Testis (tissue), 3 donors: ENCODE data around the gene SLC16A13. TPM values are rescaled to one million over a fixed set of nuclear protein-coding genes. Genes with fewer than 3 reads are reported as not detected.

Experiments used
- DNase-seq: peaks from one replicate; pipeline ENCODE4 v3.0.0-alpha.2; 2019
- H3K27ac ChIP-seq, 2 donors: fragments of 200-600 bp; sonication (generic); one replicate each; pipeline ENCODE4 v1.5.1; 2019
- H3K27me3 ChIP-seq: fragments of 200-600 bp; sonication (generic); one replicate; pipeline ENCODE4 v1.5.1; 2019
- H3K36me3 ChIP-seq: fragments of 200-600 bp; sonication (generic); one replicate; pipeline ENCODE4 v1.5.1; 2017; ENCODE audit warnings: low read depth; ENCODE audit errors: missing control alignments
- H3K4me1 ChIP-seq: fragments of 200-600 bp; sonication (generic); one replicate; pipeline ENCODE4 v1.5.1; 2019
- H3K4me3 ChIP-seq, 2 donors: fragments of 200-600 bp; sonication (generic); one replicate each; pipeline ENCODE4 v1.5.1; 2017 to 2019
- H3K9me3 ChIP-seq: fragments of 200-600 bp; sonication (generic); one replicate; pipeline ENCODE4 v1.5.1; 2017
- POLR2A ChIP-seq: fragments of 450-650 bp; IDR thresholded peaks from one replicate; pipeline ENCODE4 v1.6.1; 2017; ENCODE audit warnings: antibody characterized with exemption, mild to moderate bottlenecking, moderate library complexity
- WGBS, 2 donors: methylation state at CpG; one replicate each; pipeline ENCODE4 v1.1.5; 2018; 5-methylcytosine and 5-hydroxymethylcytosine counted together
- intact Hi-C: fragments of 100-400 bp; cut with DNase I; formaldehyde crosslinking; loops from one replicate; pipeline ENCODE4 v1.15.1; 2023; ENCODE audit warnings: low total_unique reads
- polyA plus RNA-seq: library from polyadenylated mRNA; stranded (reverse); fragments of 350-450 nt; fragmentation: Illumina TruSeq; extraction: RNeasy Lipid Tissue Mini Kit (QIAGEN cat#74804); gene quantifications from one replicate; pipeline ENCODE4 v1.2.3, GENCODE V29; 2014; ENCODE audit warnings: low read depth, low replicate concordance; ENCODE audit not compliant: insufficient read depth
- total RNA-seq, 2 donors: library from RNA; depleted of rRNA; stranded (reverse); fragments of >200 nt; gene quantifications; one replicate each; pipeline ENCODE4 v1.2.3, GENCODE V29; 2016
- TF ChIP-seq, protein P1 (sequence below), 3 experiments: fragments of 450-650 bp in 2 of 3; fragments of 200-600 bp in 1 of 3; sonication (generic) in 1 of 3; IDR thresholded peaks; one replicate each; pipeline ENCODE4 v1.5.1; 2016 to 2019; ENCODE audit warnings: antibody characterized with exemption in 3 of 3, mild to moderate bottlenecking in 2 of 3, moderate library complexity in 1 of 3

SLC16A13 gene
- total and polyA plus RNA-seq, 3 donors from 2014 or later, result 1.9 to 2.2 (median 2.0) TPM

DNA sequence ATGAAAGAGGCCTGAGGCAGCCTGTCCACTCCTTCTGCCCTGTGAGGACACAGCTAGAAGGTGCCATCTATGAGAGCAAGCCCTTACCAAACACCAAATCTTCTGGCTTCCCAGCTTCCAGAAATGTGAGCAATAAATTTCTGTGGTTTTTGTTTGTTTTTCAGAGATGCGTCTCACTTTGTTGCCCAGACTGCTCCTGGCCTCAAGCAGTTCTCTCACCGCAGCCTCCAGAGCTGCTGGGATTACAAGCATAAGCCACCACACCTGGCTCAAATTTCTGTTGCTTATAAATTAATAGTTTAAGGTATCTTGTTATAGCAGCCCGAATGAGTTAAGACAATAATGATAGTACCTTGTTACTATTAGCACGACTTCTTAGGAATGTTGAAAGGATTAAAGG, 20.6 kb downstream of the SLC16A13 start:
- TF ChIP-seq POLR2A, result no peak
- TF ChIP-seq, protein P1, sequence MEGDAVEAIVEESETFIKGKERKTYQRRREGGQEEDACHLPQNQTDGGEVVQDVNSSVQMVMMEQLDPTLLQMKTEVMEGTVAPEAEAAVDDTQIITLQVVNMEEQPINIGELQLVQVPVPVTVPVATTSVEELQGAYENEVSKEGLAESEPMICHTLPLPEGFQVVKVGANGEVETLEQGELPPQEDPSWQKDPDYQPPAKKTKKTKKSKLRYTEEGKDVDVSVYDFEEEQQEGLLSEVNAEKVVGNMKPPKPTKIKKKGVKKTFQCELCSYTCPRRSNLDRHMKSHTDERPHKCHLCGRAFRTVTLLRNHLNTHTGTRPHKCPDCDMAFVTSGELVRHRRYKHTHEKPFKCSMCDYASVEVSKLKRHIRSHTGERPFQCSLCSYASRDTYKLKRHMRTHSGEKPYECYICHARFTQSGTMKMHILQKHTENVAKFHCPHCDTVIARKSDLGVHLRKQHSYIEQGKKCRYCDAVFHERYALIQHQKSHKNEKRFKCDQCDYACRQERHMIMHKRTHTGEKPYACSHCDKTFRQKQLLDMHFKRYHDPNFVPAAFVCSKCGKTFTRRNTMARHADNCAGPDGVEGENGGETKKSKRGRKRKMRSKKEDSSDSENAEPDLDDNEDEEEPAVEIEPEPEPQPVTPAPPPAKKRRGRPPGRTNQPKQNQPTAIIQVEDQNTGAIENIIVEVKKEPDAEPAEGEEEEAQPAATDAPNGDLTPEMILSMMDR (IDR thresholded peaks at IDR 0.05), result no peak
- no peaks in the 10 kb centered on the region for H3K36me3 ChIP-seq
- no peak overlapping the region for H3K4me3 ChIP-seq
- DNase-seq, result no peak
- H3K27ac ChIP-seq, result no peak overlapping the region
- WGBS, 2 donors, result 65 to 85% methylated on average over 4 of the region's 4 CpGs
- intact Hi-C loops, result no loop called here
- no peaks in the 10 kb centered on the region for H3K4me1 ChIP-seq
- no peaks in the 10 kb centered on the region for H3K27me3 ChIP-seq
- no peaks in the 10 kb centered on the region for H3K9me3 ChIP-seq

DNA sequence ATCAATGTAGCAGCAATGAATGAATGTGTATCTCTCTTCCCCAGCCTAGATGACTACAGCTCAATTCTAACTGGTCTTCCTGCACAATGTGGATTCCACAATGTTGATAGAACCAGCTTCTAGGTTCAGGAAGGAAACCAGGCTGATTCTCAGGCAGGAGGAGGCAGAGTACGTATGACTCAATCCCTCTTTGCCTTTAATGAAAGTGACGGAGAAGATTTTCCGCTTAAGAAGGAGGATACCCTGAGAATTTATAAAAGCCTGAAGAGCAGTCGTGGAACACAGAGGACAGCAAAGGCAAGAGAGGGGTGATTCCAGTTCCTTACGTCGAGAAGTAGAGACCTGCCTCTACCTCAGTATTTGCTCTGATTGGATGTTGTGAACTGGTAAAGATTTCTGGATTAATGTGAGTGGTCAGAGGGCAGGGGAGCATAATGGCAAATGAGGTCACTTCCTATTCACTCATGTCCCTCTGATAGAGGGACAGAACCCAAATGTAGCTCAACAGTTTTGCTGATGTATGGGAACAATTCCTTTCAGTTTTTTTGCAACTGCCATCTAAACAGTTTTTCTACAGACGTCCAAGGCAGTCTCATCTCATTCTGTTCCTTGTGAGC, 23.1 kb downstream of the SLC16A13 start:
- Histone ChIP-seq H3K27me3 (no peaks in the 10 kb centered on the region), H3K4me1 (no peaks in the 10 kb centered on the region), H3K9me3 (no peaks in the 10 kb centered on the region), H3K4me3 (no peak overlapping the region), H3K36me3 (no peaks in the 10 kb centered on the region), H3K27ac (no peak overlapping the region)
- TF ChIP-seq, protein P1 (IDR thresholded peaks at IDR 0.05), result no peak
- TF ChIP-seq POLR2A, result no peak
- intact Hi-C loops, result no loop called here
- no peak for DNase-seq
- WGBS, 2 donors, result 76 to 78% methylated on average over 7 of the region's 7 CpGs

DNA sequence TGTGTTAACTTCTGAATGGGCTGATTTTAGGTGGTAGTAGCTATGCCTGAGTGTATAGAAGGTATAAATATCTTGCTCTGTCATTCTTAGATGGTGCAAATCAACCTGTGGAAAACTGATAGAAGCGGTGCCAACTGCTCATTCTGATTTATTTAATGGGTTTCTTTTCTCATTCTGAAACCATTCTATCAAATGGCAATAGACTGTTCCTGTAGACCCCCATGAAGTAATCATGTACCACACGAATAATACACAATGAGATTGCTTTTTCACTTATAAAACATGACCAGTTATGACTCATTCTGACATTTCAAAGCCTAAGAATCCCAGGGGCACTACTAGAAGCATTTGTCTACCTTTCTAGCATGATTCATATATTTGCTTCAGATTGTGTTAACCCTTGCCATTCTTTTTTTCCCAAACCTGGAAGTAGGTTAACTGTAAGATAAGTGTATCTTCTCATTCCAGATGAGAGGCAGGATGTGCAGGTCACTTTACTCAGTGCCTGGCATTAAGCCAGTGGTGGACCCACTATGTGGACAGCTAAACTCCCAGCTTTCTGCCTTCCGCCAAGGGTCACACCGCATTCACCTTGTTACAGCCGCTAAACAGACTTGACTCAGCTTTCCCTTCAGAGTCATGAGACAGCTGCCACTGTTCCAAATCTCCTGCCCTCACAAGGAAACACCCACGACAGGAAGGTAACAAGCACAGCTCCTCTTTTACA, 24.5 kb downstream of the SLC16A13 start:
- WGBS, 2 donors, result 55 to 56% methylated on average over 6 of the region's 6 CpGs
- no peaks in the 10 kb centered on the region for H3K4me1 ChIP-seq
- H3K4me3 ChIP-seq, result no peak overlapping the region
- no peaks in the 10 kb centered on the region for H3K36me3 ChIP-seq
- DNase-seq, result no peak
- TF ChIP-seq, protein P1 (IDR thresholded peaks at IDR 0.05), result no peak
- TF ChIP-seq POLR2A, result no peak
- H3K27me3 ChIP-seq, result no peaks in the 10 kb centered on the region
- H3K9me3 ChIP-seq, result no peaks in the 10 kb centered on the region
- H3K27ac ChIP-seq, result no peak overlapping the region
- intact Hi-C loops, result no loop called here

DNA sequence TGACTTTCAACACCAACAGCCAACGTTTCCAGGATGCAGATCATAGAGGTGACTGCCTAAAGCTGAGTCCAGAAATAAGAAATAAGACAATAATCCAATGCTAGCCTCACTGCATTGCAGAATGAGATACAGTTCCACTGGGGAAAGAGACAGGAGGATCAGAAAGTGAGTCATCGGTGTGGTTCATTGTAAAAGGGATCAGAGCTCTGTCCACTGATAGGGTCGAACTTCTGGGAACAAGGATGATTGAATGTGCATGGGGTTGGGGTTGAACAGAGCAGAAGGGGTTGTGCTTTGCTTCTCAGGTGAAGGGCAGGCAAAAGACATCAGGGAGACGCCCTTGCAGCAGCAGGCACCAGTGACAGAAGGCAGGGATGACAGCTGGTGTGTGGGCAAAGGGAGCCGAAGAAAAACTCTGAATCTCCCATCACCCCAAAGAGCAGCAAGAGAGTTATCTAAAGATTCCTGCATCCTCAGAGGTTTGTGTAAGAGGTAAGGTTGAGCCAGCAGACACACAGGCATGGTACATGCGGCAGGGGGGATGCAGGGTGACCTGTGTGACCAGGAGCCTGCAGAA, 27.8 kb downstream of the SLC16A13 start:
- Histone ChIP-seq H3K27me3 (no peaks in the 10 kb centered on the region), H3K36me3 (no peaks in the 10 kb centered on the region), H3K27ac (no peak overlapping the region), H3K9me3 (no peaks in the 10 kb centered on the region), H3K4me3 (no peak overlapping the region), H3K4me1 (no peaks in the 10 kb centered on the region)
- intact Hi-C loops, result no loop called here
- WGBS, 2 donors, result 78 to 84% methylated on average over 6 of the region's 6 CpGs
- no peak for TF ChIP-seq POLR2A
- TF ChIP-seq, protein P1 (IDR thresholded peaks at IDR 0.05), result no peak
- DNase-seq, result no peak
